HEK293 (cell line): ENCODE data around the gene CAB39.

Experiments
- CTCF ChIA-PET: fragments of 350-600 bp; formaldehyde crosslinking; extraction: SDS; loops from one replicate; lab custom pipeline; 2021; ENCODE audit warnings: antibody characterized with exemption; lab: Yijun Ruan, JAX
- POLR2A ChIA-PET: fragments of 300-600 bp; formaldehyde crosslinking; extraction: SDS; loops from one replicate; lab custom pipeline; 2020; ENCODE audit warnings: antibody characterized with exemption, inconsistent platforms; lab: Yijun Ruan, JAX
- H3K27ac ChIP-seq: fragments of 200-500 bp; sonication (Bioruptor generic); 2 replicates; pipeline ENCODE4 v1.5.1; 2014; ENCODE audit warnings: low read depth, low read length, control low read depth, inconsistent platforms; ENCODE audit errors: extremely low read depth
- H3K36me3 ChIP-seq, 2 experiments: fragments of 200-500 bp in 1 of 2; sonication (Bioruptor generic) in 1 of 2; 1 replicate in 1 of 2; 2 replicates in 1 of 2; pipeline ENCODE4 v1.5.1; 2014 to 2017; ENCODE audit warnings: inconsistent platforms in 2 of 2, low read length in 2 of 2; ENCODE audit not compliant: control insufficient read depth in 2 of 2, insufficient read depth in 1 of 2
- H3K4me1 ChIP-seq: fragments of 200-500 bp; sonication (Bioruptor generic); 2 replicates; pipeline ENCODE4 v1.5.1; 2014; ENCODE audit warnings: mild to moderate bottlenecking, low read length, inconsistent platforms; ENCODE audit not compliant: control insufficient read depth, insufficient read depth
- H3K4me3 ChIP-seq: 2 replicates; pipeline ENCODE4 v1.5.1; 2011; ENCODE audit warnings: low read depth, mild to moderate bottlenecking, control low read depth, low read length, moderate library complexity
- H3K9me3 ChIP-seq: fragments of 200-500 bp; sonication (Bioruptor generic); 2 replicates; pipeline ENCODE4 v1.5.1; 2014; ENCODE audit warnings: low read depth, low read length, inconsistent platforms; ENCODE audit not compliant: control insufficient read depth, insufficient read depth
- FEZF1 ChIP-seq: fragments of 450-650 bp; formaldehyde crosslinking; IDR thresholded peaks from 2 replicates; pipeline ENCODE4 v1.5.1; 2016; ENCODE audit warnings: missing biosample characterization, missing genetic modification characterization
- GFI1B ChIP-seq: fragments of 450-650 bp; formaldehyde crosslinking; IDR thresholded peaks from 2 replicates; pipeline ENCODE4 v1.5.1; 2016; ENCODE audit warnings: missing biosample characterization, missing genetic modification characterization
- KLF16 ChIP-seq: fragments of 450-650 bp; formaldehyde crosslinking; IDR thresholded peaks from 2 replicates; pipeline ENCODE4 v1.5.1; 2017; ENCODE audit warnings: missing biosample characterization, missing genetic modification characterization
- PRDM1 ChIP-seq: fragments of 450-650 bp; formaldehyde crosslinking; IDR thresholded peaks from 2 replicates; pipeline ENCODE4; 2016; ENCODE audit warnings: missing biosample characterization, missing genetic modification characterization
- ZBTB1 ChIP-seq: fragments of 450-650 bp; formaldehyde crosslinking; IDR thresholded peaks from 2 replicates; pipeline ENCODE4 v1.5.1; 2016; ENCODE audit warnings: missing biosample characterization, missing genetic modification characterization
- ZBTB7A ChIP-seq: fragments of 450-650 bp; formaldehyde crosslinking; IDR thresholded peaks from 2 replicates; pipeline ENCODE4 v1.5.1; 2016; ENCODE audit warnings: low read depth, missing biosample characterization, missing genetic modification characterization
- ZBTB8A ChIP-seq: fragments of 450-650 bp; formaldehyde crosslinking; IDR thresholded peaks from 2 replicates; pipeline ENCODE4 v1.5.1; 2016; ENCODE audit warnings: missing biosample characterization, missing genetic modification characterization
- ZFP3 ChIP-seq: fragments of 450-650 bp; formaldehyde crosslinking; IDR thresholded peaks from 2 replicates; pipeline ENCODE4 v1.5.1; 2016; ENCODE audit warnings: low read depth, missing biosample characterization, missing genetic modification characterization
- ZNF140 ChIP-seq: fragments of 450-650 bp; formaldehyde crosslinking; IDR thresholded peaks from 2 replicates; pipeline ENCODE4 v1.5.1; 2016; ENCODE audit warnings: missing biosample characterization, missing genetic modification characterization
- ZNF221 ChIP-seq: fragments of 450-650 bp; formaldehyde crosslinking; IDR thresholded peaks from 2 replicates; pipeline ENCODE4 v1.5.1; 2017; ENCODE audit warnings: missing biosample characterization, missing genetic modification characterization, borderline replicate concordance
- ZNF37A ChIP-seq: fragments of 450-650 bp; IDR thresholded peaks from 2 replicates; pipeline ENCODE4 v1.5.1; 2018; ENCODE audit warnings: missing biosample characterization, missing genetic modification characterization
- ZNF600 ChIP-seq: fragments of 450-650 bp; formaldehyde crosslinking; IDR thresholded peaks from 2 replicates; pipeline ENCODE4 v1.5.1; 2016; ENCODE audit warnings: missing biosample characterization, missing genetic modification characterization
- ZNF777 ChIP-seq: fragments of 450-650 bp; formaldehyde crosslinking; IDR thresholded peaks from 2 replicates; pipeline ENCODE4 v1.5.1; 2017; ENCODE audit warnings: missing biosample characterization, missing genetic modification characterization, borderline replicate concordance
- ZNF837 ChIP-seq: fragments of 450-650 bp; formaldehyde crosslinking; IDR thresholded peaks from 2 replicates; pipeline ENCODE4 v1.5.1; 2016; ENCODE audit warnings: missing biosample characterization, missing genetic modification characterization
- ZSCAN23 ChIP-seq: fragments of 450-650 bp; formaldehyde crosslinking; IDR thresholded peaks from 2 replicates; pipeline ENCODE4 v1.5.1; 2016; ENCODE audit warnings: missing biosample characterization, missing genetic modification characterization
- TF ChIP-seq, protein P1 (sequence below): fragments of 450-650 bp; formaldehyde crosslinking; IDR thresholded peaks from 2 replicates; pipeline ENCODE4 v1.5.1; 2016; ENCODE audit warnings: missing biosample characterization, missing genetic modification characterization, low read depth
- TF ChIP-seq, protein P2 (sequence below): fragments of 450-650 bp; formaldehyde crosslinking; IDR thresholded peaks from 2 replicates; pipeline ENCODE4 v1.5.1; 2016; ENCODE audit warnings: missing biosample characterization, missing genetic modification characterization

CAB39 gene

DNA sequence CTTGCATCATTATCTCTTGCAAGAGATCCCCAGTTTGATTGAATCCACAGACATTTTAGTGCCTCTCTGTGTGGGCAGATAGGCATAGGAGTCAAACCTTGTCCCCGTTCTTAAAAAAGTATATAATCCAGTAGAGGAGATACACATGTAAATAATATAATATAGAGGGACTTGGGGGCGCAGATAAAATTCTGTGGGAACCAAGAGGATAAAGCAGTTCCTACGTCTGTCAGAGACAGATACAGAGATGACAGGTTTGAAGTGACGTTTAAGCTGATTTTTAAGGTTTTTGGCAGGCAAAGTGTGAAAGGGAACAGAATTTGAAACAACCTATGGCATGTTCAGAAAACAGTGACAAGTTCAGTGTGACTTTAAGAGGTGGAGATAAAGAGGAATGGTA lies 63.1 kb downstream of the CAB39 start:
- H3K4me1 ChIP-seq = no peaks in the 10 kb centered on the region
- POLR2A ChIA-PET = no interaction called here
- H3K27ac ChIP-seq = no peak overlapping the region
- CTCF ChIA-PET = interaction anchor here (1.8 kb wide), 1 partner anchor 13 kb away, joined by 6 read pairs; no protein-coding TSS in a partner anchor
- H3K9me3 ChIP-seq = no peaks in the 10 kb centered on the region
- H3K4me3 ChIP-seq = no peak overlapping the region
- H3K36me3 ChIP-seq = no peaks in the 10 kb centered on the region; a peak in 1 of 3 replicates
- no peak for TF ChIP-seq ZNF140
- no peak for TF ChIP-seq ZBTB7A (tag by site-specific recombination)
- no peak for TF ChIP-seq ZNF777 (tag by site-specific recombination)
- TF ChIP-seq, protein P1, sequence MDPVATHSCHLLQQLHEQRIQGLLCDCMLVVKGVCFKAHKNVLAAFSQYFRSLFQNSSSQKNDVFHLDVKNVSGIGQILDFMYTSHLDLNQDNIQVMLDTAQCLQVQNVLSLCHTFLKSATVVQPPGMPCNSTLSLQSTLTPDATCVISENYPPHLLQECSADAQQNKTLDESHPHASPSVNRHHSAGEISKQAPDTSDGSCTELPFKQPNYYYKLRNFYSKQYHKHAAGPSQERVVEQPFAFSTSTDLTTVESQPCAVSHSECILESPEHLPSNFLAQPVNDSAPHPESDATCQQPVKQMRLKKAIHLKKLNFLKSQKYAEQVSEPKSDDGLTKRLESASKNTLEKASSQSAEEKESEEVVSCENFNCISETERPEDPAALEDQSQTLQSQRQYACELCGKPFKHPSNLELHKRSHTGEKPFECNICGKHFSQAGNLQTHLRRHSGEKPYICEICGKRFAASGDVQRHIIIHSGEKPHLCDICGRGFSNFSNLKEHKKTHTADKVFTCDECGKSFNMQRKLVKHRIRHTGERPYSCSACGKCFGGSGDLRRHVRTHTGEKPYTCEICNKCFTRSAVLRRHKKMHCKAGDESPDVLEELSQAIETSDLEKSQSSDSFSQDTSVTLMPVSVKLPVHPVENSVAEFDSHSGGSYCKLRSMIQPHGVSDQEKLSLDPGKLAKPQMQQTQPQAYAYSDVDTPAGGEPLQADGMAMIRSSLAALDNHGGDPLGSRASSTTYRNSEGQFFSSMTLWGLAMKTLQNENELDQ (tag by site-specific recombination) = no peak

DNA sequence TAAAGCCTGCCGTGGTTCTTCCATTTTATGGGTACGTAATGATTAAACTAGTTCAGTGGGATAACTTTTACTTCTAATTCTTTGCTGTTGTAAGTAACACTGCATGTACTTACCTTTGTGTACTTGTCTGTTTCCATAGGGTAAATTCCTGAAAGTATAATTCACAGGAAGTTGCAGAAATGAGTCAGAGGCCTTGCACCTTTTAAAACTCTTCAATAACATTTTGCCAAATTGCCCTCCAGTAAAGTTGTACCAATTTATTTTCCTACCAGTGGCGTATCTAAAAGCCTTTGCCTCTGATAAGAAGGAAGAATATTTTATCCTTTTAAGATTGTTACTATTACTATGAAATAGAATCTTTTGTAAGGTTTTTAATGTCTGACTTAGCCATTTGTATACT lies 65.1 kb downstream of the CAB39 start:
- Histone ChIP-seq H3K36me3 (peaks cover 0 to 3% of the 10 kb centered on the region in 2 experiments; a peak in 2 of 3 replicates), H3K9me3 (no peaks in the 10 kb centered on the region)
- TF ChIP-seq, protein P2, sequence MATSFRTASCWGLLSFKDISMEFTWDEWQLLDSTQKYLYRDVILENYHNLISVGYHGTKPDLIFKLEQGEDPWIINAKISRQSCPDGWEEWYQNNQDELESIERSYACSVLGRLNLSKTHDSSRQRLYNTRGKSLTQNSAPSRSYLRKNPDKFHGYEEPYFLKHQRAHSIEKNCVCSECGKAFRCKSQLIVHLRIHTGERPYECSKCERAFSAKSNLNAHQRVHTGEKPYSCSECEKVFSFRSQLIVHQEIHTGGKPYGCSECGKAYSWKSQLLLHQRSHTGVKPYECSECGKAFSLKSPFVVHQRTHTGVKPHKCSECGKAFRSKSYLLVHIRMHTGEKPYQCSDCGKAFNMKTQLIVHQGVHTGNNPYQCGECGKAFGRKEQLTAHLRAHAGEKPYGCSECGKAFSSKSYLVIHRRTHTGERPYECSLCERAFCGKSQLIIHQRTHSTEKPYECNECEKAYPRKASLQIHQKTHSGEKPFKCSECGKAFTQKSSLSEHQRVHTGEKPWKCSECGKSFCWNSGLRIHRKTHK (tag by site-specific recombination) = no peak
- TF ChIP-seq ZNF837 (tag by site-specific recombination) (no peak), FEZF1 (tag by site-specific recombination) (no peak), ZNF37A (tag by site-specific recombination) (no peak), GFI1B (tag by site-specific recombination) (no peak), KLF16 (no peak), PRDM1 (tag by site-specific recombination) (no peak), ZBTB8A (no peak), ZBTB1 (tag by site-specific recombination) (no peak), ZNF600 (tag by site-specific recombination) (no peak), ZNF221 (tag by site-specific recombination) (no peak), ZSCAN23 (tag by site-specific recombination) (no peak), ZNF777 (tag by site-specific recombination) (no peak), ZFP3 (tag by site-specific recombination) (no peak)
- TF ChIP-seq, protein P1 (tag by site-specific recombination) = no peak
- TF ChIP-seq, all 188 proteins: peak for 0
- no peaks in the 10 kb centered on the region for H3K4me1 ChIP-seq
- POLR2A ChIA-PET = no interaction called here
- H3K4me3 ChIP-seq = no peak overlapping the region
- CTCF ChIA-PET = interaction anchor here (0.7 to 1.8 kb wide), 3 partner anchors 15 to 21 kb away, joined by 4 to 7 read pairs (median 6); no protein-coding TSS in a partner anchor
- H3K27ac ChIP-seq = no peak overlapping the region
